H9 (cell line): ENCODE data around the gene MINDY4. TPM values are rescaled to one million over a fixed set of nuclear protein-coding genes. Genes with fewer than 3 reads are reported as not detected.

Experiments
- DNase-seq: peaks from one replicate; pipeline ENCODE4 v3.0.0-alpha.2; 2017
- H2AFZ ChIP-seq: one replicate; pipeline ENCODE4 v1.6.1; 2013; ENCODE audit warnings: mild to moderate bottlenecking, low read length, control low read depth, moderate library complexity
- H2AK5ac ChIP-seq: 2 replicates; pipeline ENCODE4 v1.6.1; 2013; ENCODE audit warnings: low read length, control low read depth, mixed read lengths; ENCODE audit not compliant: insufficient read length
- H2BK120ac ChIP-seq: one replicate; pipeline ENCODE4 v1.6.1; 2013; ENCODE audit warnings: low read depth, mild to moderate bottlenecking, low read length, control low read depth, inconsistent platforms; ENCODE audit not compliant: poor library complexity, severe bottlenecking
- H2BK12ac ChIP-seq: 2 replicates; pipeline ENCODE4 v1.6.1; 2013; ENCODE audit warnings: low read length, control low read depth, mixed read lengths, low read depth; ENCODE audit not compliant: insufficient read length
- H2BK15ac ChIP-seq: 2 replicates; pipeline ENCODE4 v1.6.1; 2013; ENCODE audit warnings: low read depth, low read length, control low read depth
- H2BK20ac ChIP-seq: one replicate; pipeline ENCODE4 v1.6.1; 2013; ENCODE audit warnings: low read depth, mild to moderate bottlenecking, low read length, control low read depth, inconsistent platforms; ENCODE audit not compliant: poor library complexity, severe bottlenecking
- H2BK5ac ChIP-seq: 2 replicates; pipeline ENCODE4 v1.6.1; 2013; ENCODE audit warnings: low read length, control low read depth, mixed read lengths; ENCODE audit not compliant: insufficient read length
- H3K14ac ChIP-seq: 2 replicates; pipeline ENCODE4 v1.6.1; 2013; ENCODE audit warnings: low read length, control low read depth; ENCODE audit not compliant: insufficient read depth
- H3K18ac ChIP-seq: 2 replicates; pipeline ENCODE4 v1.6.1; 2013; ENCODE audit warnings: low read depth, mild to moderate bottlenecking, mixed read lengths, low read length, control low read depth; ENCODE audit not compliant: insufficient read length
- H3K23ac ChIP-seq: 2 replicates; pipeline ENCODE4 v1.6.1; 2013; ENCODE audit warnings: low read length, control low read depth, mixed read lengths, low read depth; ENCODE audit not compliant: insufficient read length
- H3K23me2 ChIP-seq: 2 replicates; pipeline ENCODE4 v1.6.1; 2013; ENCODE audit warnings: low read depth, mild to moderate bottlenecking, mixed read lengths, low read length, control low read depth; ENCODE audit not compliant: insufficient read length, poor library complexity, severe bottlenecking
- H3K27ac ChIP-seq: 2 replicates; pipeline ENCODE4 v1.5.1; 2013; ENCODE audit warnings: low read length, control low read depth, mixed read lengths, low read depth; ENCODE audit not compliant: insufficient read length
- H3K27me3 ChIP-seq: 2 replicates; pipeline ENCODE4 v1.6.1; 2013; ENCODE audit warnings: low read length, control low read depth, inconsistent platforms; ENCODE audit not compliant: insufficient read depth
- H3K4ac ChIP-seq: 2 replicates; pipeline ENCODE4 v1.6.1; 2013; ENCODE audit warnings: low read depth, mild to moderate bottlenecking, control low read depth, inconsistent platforms, low read length, moderate library complexity
- H3K4me1 ChIP-seq: 2 replicates; pipeline ENCODE4 v1.6.1; 2013; ENCODE audit warnings: low read length, control low read depth, inconsistent platforms; ENCODE audit not compliant: insufficient read depth
- H3K4me2 ChIP-seq: 2 replicates; pipeline ENCODE4 v1.6.1; 2013; ENCODE audit warnings: low read length, control low read depth, mixed read lengths; ENCODE audit not compliant: insufficient read length, insufficient read depth
- H3K56ac ChIP-seq: 2 replicates; pipeline ENCODE4 v1.6.1; 2013; ENCODE audit warnings: low read depth, mild to moderate bottlenecking, mixed read lengths, low read length, control low read depth; ENCODE audit not compliant: insufficient read length
- H3K79me1 ChIP-seq: 2 replicates; pipeline ENCODE4 v1.6.1; 2013; ENCODE audit warnings: low read depth, mild to moderate bottlenecking, moderate library complexity, low read length, control low read depth, inconsistent platforms; ENCODE audit not compliant: insufficient read depth, poor library complexity, severe bottlenecking
- H3K79me2 ChIP-seq: 2 replicates; pipeline ENCODE4 v1.6.1; 2013; ENCODE audit warnings: low read length, control low read depth, inconsistent platforms; ENCODE audit not compliant: insufficient read depth
- H3K9ac ChIP-seq: 2 replicates; pipeline ENCODE4 v1.6.1; 2013; ENCODE audit warnings: low read length, control low read depth, mixed read lengths; ENCODE audit not compliant: insufficient read length; ENCODE audit errors: extremely low read depth
- H3K9me3 ChIP-seq: one replicate; pipeline ENCODE4 v1.6.1; 2013; ENCODE audit warnings: low read depth, low read length, inconsistent platforms; ENCODE audit not compliant: control insufficient read depth
- H3T11ph ChIP-seq: one replicate; pipeline ENCODE4 v1.6.1; 2013; ENCODE audit warnings: mild to moderate bottlenecking, low read length, control low read depth, inconsistent platforms
- H4K20me1 ChIP-seq: one replicate; pipeline ENCODE4 v1.6.1; 2013; ENCODE audit not compliant: control insufficient read depth, insufficient read length, insufficient read depth
- H4K5ac ChIP-seq: 2 replicates; pipeline ENCODE4 v1.6.1; 2013; ENCODE audit warnings: low read depth, mild to moderate bottlenecking, mixed read lengths, low read length, control low read depth; ENCODE audit not compliant: insufficient read length
- H4K8ac ChIP-seq: replicated peaks from 2 replicates; pipeline ENCODE4 v1.6.1; 2013; ENCODE audit warnings: low read length, control low read depth, mixed read lengths, low read depth; ENCODE audit not compliant: insufficient read length
- H4K91ac ChIP-seq: 2 replicates; pipeline ENCODE4 v1.6.1; 2013; ENCODE audit warnings: low read depth, mild to moderate bottlenecking, moderate library complexity, mixed read lengths, low read length, control low read depth; ENCODE audit not compliant: insufficient read length
- H3K27ac Mint-ChIP-seq, 3 experiments: 2 replicates in 2 of 3; 3 replicates in 1 of 3; pipeline ENCODE4 v1.8.0; 2020 to 2021; ENCODE audit warnings: mixed read lengths in 3 of 3, mild to moderate bottlenecking in 1 of 3, moderate library complexity in 1 of 3
- H3K27me3 Mint-ChIP-seq: 2 replicates; pipeline ENCODE4 v1.8.0; 2021; ENCODE audit warnings: low read depth, mild to moderate bottlenecking, moderate library complexity, mixed read lengths
- H3K36me3 Mint-ChIP-seq, 3 experiments: 2 replicates in 2 of 3; 3 replicates in 1 of 3; pipeline ENCODE4 v1.8.0; 2020 to 2021; ENCODE audit warnings: low read depth in 3 of 3, mixed read lengths in 3 of 3; ENCODE audit not compliant: insufficient read depth in 1 of 3
- H3K4me1 Mint-ChIP-seq, 2 experiments: 2 replicates each; pipeline ENCODE4 v1.8.0; 2020; ENCODE audit warnings: mixed read lengths in 2 of 2
- H3K4me3 Mint-ChIP-seq, 2 experiments: 2 replicates in 1 of 2; 3 replicates in 1 of 2; pipeline ENCODE4 v1.8.0; 2020 to 2021; ENCODE audit warnings: mild to moderate bottlenecking in 2 of 2, mixed read lengths in 2 of 2, moderate library complexity in 1 of 2
- H3K9me3 Mint-ChIP-seq, 2 experiments: 2 replicates in 1 of 2; 3 replicates in 1 of 2; pipeline ENCODE4 v1.8.0; 2020; ENCODE audit warnings: mild to moderate bottlenecking in 2 of 2, mixed read lengths in 2 of 2, moderate library complexity in 1 of 2
- CTCF ChIP-seq: fragments of 200-600 bp; sonication (generic); conservative IDR thresholded peaks from 3 replicates; pipeline ENCODE4 v1.8.0; 2021; ENCODE audit warnings: antibody characterized with exemption, mild to moderate bottlenecking
- WGBS: extraction: QIAGEN DNeasy Blood & Tissue Kit; methylation state at CpG from one replicate; pipeline ENCODE4 v1.1.7; 2013; ENCODE audit warnings: missing lambda C conversion rate, low lambda C conversion rate, mixed read lengths; ENCODE audit not compliant: insufficient read length; ENCODE audit errors: extremely low coverage; 5-methylcytosine and 5-hydroxymethylcytosine counted together
- total RNA-seq: library from RNA; stranded (reverse); gene quantifications from 2 replicates; pipeline ENCODE4 v1.2.1, GENCODE V29; 2021

The MINDY4 gene
- total RNA-seq, 1 experiment from 2014 or later = 3.1 TPM

GRCh38 chr7:30861612-30862011, 90.4 kb downstream of the MINDY4 start:
- no peaks in the 10 kb centered on the region for H3K4me1 Mint-ChIP-seq
- Histone ChIP-seq H4K8ac (no peak overlapping the region), H3K9me3 (no peaks in the 10 kb centered on the region), H3K9ac (no peak overlapping the region), H3K23me2 (no peaks in the 10 kb centered on the region), H2BK5ac (no peak overlapping the region), H2BK15ac (no peak overlapping the region), H3K23ac (no peak overlapping the region), H3K27ac (no peak overlapping the region), H3K56ac (no peak overlapping the region), H3T11ph (no peak overlapping the region), H2BK20ac (no peak overlapping the region), H4K5ac (no peak overlapping the region), H2AK5ac (no peak overlapping the region), H2BK120ac (no peak overlapping the region), H3K4me1 (no peaks in the 10 kb centered on the region), H3K27me3 (no peaks in the 10 kb centered on the region), H3K4me2 (no peak overlapping the region), H3K79me2 (no peaks in the 10 kb centered on the region), H3K4ac (no peak overlapping the region), H4K91ac (no peak overlapping the region), H2BK12ac (no peak overlapping the region), H4K20me1 (no peaks in the 10 kb centered on the region), H2AFZ (no peak overlapping the region), H3K79me1 (no peaks in the 10 kb centered on the region), H3K18ac (no peak overlapping the region), H3K14ac (no peak overlapping the region)
- H3K27me3 Mint-ChIP-seq = no peaks in the 10 kb centered on the region; the same call in 1 of the 2 replicates
- no peak for DNase-seq
- H3K9me3 Mint-ChIP-seq = no peaks in the 10 kb centered on the region
- H3K36me3 Mint-ChIP-seq = no peaks in the 10 kb centered on the region; a peak in 1 of 7 replicates
- no peak for TF ChIP-seq CTCF
- no peak overlapping the region for H3K4me3 Mint-ChIP-seq
- no CpG with 5 or more reads among the region's 7 CpGs for WGBS
- no peak overlapping the region for H3K27ac Mint-ChIP-seq
